ENCODE measurements around the gene TSPEAR. TPM values are rescaled to one million over a fixed set of nuclear protein-coding genes. Genes with fewer than 3 reads are reported as not detected.
"Not testable (repeated sequence)": the region's sequence is repeated elsewhere in the genome, so short reads cannot be mapped to it uniquely, and the experiment has no call there.

TSPEAR gene
- total and polyA plus RNA-seq, 8 donors, result 0.05 to 0.29 (median 0.12) TPM; not detected in 4

DNA sequence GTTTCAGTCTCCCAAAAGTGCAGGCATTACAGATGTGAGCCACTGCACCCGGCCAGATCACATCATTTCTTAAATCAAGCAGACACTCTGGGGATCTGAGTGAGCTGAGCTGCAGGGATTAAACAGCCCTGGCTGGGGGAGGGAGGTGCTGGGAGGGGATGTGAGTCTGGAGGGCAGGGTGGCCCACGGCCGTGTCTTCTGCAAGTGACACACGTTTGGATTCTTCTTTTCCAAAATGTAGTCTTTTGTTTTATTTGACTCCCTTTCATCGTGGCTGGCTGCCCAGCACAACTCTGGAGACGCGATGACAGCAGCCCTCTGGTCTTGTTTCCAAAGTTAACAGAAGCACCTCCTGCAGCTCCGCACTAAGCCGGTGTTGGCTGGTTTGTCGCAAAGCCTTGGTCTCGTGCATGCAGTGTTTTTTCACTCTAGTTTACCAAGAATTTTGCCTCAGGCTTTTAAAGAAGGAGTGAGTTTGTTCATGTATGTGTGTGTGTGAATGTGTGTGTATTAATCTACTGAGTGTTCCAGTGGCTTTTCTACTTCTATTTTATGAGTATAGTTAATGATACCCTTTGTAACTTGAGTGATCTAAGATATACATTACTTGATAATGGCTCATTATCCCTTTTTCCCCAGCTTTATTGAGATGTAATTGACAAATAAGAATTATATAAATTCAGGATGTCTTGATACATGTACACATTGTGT, 128.1 kb downstream of the TSPEAR start:
- WGBS, 5 donors, result 18 to 29% (median 20%) methylated on average over 11 of the region's 11 CpGs
- H3K27me3 ChIP-seq, result peaks cover 0 to 53% (median 6%) of the 10 kb centered on the region in 3 donors

DNA sequence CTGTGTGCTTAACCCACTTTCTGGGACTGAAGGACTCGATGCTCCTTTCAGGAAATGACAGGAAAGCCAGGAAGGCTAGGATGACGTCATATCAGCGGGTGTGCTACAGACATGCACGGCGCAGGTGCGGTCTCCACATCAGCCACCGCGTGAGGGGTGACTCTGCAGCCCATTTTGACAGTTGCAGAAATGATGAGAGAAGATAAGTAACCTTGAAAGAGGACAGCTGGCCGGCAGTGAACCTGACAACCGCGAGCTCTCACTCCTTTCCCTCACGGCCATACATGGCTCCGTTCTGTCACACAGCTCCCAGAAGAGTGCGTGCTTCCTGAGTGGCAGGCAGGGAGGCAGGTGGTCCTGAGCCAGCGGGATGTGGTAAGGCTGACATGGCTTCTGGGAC, 129.3 kb downstream of the TSPEAR start:
- Histone ChIP-seq H3K4me3 (no peak overlapping the region), H3K9me3 (peaks cover 0 to 36% (median 24%) of the 10 kb centered on the region in 4 donors), H3K4me1 (no peaks in the 10 kb centered on the region), H3K27ac (no peak overlapping the region), H3K36me3 (no peaks in the 10 kb centered on the region), H3K27me3 (peaks cover 0 to 53% (median 6%) of the 10 kb centered on the region in 3 donors)
- TF ChIP-seq EP300 (IDR thresholded peaks at IDR 0.05) (no peak), POLR2A (IDR thresholded peaks at IDR 0.05) (no peak), POLR2AphosphoS5 (IDR thresholded peaks at IDR 0.05) (no peak)
- TF ChIP-seq, protein P1, sequence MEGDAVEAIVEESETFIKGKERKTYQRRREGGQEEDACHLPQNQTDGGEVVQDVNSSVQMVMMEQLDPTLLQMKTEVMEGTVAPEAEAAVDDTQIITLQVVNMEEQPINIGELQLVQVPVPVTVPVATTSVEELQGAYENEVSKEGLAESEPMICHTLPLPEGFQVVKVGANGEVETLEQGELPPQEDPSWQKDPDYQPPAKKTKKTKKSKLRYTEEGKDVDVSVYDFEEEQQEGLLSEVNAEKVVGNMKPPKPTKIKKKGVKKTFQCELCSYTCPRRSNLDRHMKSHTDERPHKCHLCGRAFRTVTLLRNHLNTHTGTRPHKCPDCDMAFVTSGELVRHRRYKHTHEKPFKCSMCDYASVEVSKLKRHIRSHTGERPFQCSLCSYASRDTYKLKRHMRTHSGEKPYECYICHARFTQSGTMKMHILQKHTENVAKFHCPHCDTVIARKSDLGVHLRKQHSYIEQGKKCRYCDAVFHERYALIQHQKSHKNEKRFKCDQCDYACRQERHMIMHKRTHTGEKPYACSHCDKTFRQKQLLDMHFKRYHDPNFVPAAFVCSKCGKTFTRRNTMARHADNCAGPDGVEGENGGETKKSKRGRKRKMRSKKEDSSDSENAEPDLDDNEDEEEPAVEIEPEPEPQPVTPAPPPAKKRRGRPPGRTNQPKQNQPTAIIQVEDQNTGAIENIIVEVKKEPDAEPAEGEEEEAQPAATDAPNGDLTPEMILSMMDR (IDR thresholded peaks at IDR 0.05), result no peak
- intact Hi-C loops (cut with DNase I; ENCODE audit: low total_unique reads), result no loop called here
- DNase-seq, result no peak
- WGBS, 5 donors, result 74 to 82% (median 79%) methylated on average over 15 of the region's 15 CpGs

More for the DNA sequence above, 128.1 kb downstream of the TSPEAR start:
- H3K36me3 ChIP-seq, result no peaks in the 10 kb centered on the region
- no peak overlapping the region for H3K27ac ChIP-seq
- TF ChIP-seq POLR2AphosphoS5 (IDR thresholded peaks at IDR 0.05) (no peak), EP300 (IDR thresholded peaks at IDR 0.05) (no peak), POLR2A (IDR thresholded peaks at IDR 0.05) (no peak)
- TF ChIP-seq, protein P1 (IDR thresholded peaks at IDR 0.05), result no peak
- H3K9me3 ChIP-seq, result peaks cover 0 to 30% (median 17%) of the 10 kb centered on the region in 4 donors
- no peak overlapping the region for H3K4me3 ChIP-seq
- no peaks in the 10 kb centered on the region for H3K4me1 ChIP-seq
- intact Hi-C loops (cut with DNase I; ENCODE audit: low total_unique reads), result no loop called here
- peak in 1 of 2 donors; percentile 45 for DNase-seq

DNA sequence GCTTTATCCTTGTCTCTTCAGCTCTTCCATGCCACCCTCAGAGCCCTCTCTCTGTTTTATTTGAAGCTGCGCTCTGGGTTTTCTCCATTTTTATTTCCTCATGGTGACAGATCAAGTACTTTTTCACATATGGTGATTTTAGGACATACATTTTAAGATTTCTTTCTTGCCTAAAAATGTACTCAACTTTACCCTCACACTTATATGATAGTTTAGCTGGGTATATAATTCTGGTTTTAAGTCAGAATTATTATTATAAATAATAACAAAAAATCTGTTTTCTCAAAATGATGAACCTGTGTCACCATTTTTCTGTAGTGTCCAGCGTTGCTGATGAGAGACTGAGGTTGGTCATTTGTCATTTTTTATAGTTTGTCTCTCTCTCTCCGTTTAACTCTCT, 130.2 kb downstream of the TSPEAR start:
- no peak overlapping the region for H3K4me3 ChIP-seq
- WGBS, 5 donors, result 81 to 90% (median 84%) methylated on average over 3 of the region's 3 CpGs
- H3K9me3 ChIP-seq, result peaks cover 0 to 45% (median 32%) of the 10 kb centered on the region in 4 donors
- H3K27ac ChIP-seq, result no peak overlapping the region
- no peaks in the 10 kb centered on the region for H3K4me1 ChIP-seq
- H3K36me3 ChIP-seq, result no peaks in the 10 kb centered on the region
- intact Hi-C loops (cut with DNase I; ENCODE audit: low total_unique reads), result no loop called here
- peaks cover 0 to 48% (median 4%) of the 10 kb centered on the region in 3 donors for H3K27me3 ChIP-seq
- TF ChIP-seq POLR2A (IDR thresholded peaks at IDR 0.05) (no peak), POLR2AphosphoS5 (IDR thresholded peaks at IDR 0.05) (no peak), EP300 (IDR thresholded peaks at IDR 0.05) (no peak)
- TF ChIP-seq, protein P1 (IDR thresholded peaks at IDR 0.05), result no peak
- no peak for DNase-seq

- WGBS, 5 donors, result 32 to 45% (median 37%) methylated on average over 12 to 19 of the region's 19 CpGs
- intact Hi-C loops (cut with DNase I; ENCODE audit: low total_unique reads); DNase-seq; H3K27ac ChIP-seq; H3K4me1 ChIP-seq; H3K4me3 ChIP-seq; H3K36me3 ChIP-seq: not testable (repeated sequence)
- peaks cover 0 to 46% (median 34%) of the 10 kb centered on the region in 4 donors for H3K9me3 ChIP-seq
- H3K27me3 ChIP-seq, result peaks cover 0 to 42% (median 0%) of the 10 kb centered on the region in 3 donors
These were observed 131.0 kb downstream of the TSPEAR start, which contains the start of gene KRTAP10-5 for GRCh38 chr21:44580231-44580821. TSS of gene KRTAP10-5 (minus strand) at chr21:44580604. CDS start at chr21:44580578, 26 bp downstream.
